ENCODE measurements around the gene NUPR1. TPM values are rescaled to one million over a fixed set of nuclear protein-coding genes. Genes with fewer than 3 reads are reported as not detected.
"Not testable (repeated sequence)": the region's sequence is repeated elsewhere in the genome, so short reads cannot be mapped to it uniquely, and the experiment has no call there.

Gene NUPR1
- 10 to 100 TPM; 11.7 to 84.7 (median 12.3) TPM for polyA plus RNA-seq (ENCODE audit: insufficient read length in 4 of 4)

DNA sequence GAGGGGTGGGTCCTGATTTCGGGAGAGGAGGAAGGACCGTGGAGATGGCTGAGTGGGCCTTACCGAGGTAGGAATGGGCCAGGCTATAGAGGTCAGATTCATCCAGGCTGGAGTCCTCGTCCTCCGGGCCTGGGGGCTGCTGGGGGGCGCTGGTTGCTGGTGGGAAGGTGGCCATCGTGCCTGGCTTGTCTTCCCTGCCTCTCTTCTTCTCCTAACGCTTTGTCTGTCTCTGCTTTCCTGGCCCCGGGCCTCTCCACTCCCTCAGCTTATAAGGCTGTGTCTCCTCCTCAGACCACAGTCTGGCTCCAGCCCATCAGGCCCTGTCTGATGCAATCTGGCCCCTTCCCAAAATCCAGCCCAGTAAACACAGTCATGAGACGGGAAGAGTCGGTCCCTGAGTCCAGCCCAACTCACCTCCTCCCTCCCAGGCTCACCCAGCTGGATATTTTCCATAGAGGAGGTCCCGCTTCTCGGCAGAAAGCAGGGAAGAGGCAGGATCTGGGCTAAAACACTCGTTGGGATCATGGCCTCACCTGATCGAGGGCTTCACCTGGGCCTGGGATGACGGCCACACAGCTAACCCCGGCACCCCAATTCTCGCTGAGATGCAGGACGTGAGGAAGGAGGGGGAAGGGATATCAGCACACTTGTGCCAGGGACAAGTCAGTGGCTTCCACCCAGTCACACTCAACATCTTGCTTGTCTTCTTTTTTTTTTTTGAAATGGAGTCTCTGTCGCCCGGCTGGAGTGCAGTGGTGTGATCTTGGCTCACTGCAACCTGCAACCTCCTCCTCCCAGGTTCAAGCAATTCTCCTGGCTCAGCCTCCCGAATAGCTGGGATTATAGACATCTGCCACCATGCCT lies at the start of gene NUPR1:
Gene NUPR1, minus strand, starts transcription at position 242 of the 864 bp plus-strand sequence. Its CDS starts 67 bp downstream, at position 175.
- DNase-seq (ENCODE audit: low read depth in 4 of 4, low spot score in 3 of 4) = peak; percentile 53 to 59 (median 57)

- no peak for DNase-seq (ENCODE audit: low read depth in 4 of 4, low spot score in 3 of 4)
Observed at GRCh38 chr16:28587386-28587785, 48.6 kb upstream of the NUPR1 start.

DNA sequence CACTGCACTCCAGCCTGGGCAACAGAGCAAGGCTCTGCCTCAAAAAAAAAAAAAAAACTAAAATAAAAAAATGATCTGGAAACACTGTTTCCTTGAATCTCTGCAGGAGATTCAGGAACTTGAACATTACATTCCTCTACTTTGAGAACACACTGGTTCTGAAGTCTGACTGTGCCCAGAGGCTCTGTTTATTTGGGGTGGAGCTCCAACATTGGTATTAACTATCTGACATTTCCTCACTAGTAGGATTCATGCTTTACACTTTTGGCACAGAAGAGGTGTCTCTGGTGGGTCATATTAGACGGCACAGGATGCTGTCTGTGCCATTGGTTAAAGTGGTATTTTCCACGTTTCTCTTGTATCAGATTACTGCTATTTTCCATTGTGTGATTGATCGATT lies 47.7 kb upstream of the NUPR1 start:
- DNase-seq (ENCODE audit: low read depth in 4 of 4, low spot score in 3 of 4) = no peak

DNA sequence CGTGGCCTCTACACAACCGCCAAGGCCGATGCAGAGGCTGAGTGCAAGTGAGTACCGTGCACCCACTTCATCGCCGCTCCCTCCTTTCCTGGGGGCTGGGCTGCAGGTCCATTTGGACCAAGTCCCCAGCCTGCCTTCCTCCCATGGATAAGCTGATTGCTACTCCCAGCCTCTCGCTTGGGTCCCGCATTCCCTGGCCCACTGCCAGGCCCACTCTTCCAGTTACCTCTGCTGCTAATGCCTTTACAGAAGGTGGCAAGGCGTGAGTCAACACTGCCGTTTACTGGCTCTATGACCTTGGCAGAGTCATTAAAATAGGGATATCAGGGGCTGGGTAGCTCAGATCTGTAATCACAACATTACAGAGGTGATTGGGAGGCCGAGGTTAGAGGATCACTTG lies 46.9 kb upstream of the NUPR1 start:
- no peak for DNase-seq (ENCODE audit: low read depth in 4 of 4, low spot score in 3 of 4)

GRCh38 chr16:28580726-28581315 lies 42.0 kb upstream of the NUPR1 start:
- no peak for DNase-seq (ENCODE audit: low read depth in 4 of 4, low spot score in 3 of 4)

- no peak for DNase-seq (ENCODE audit: low read depth in 4 of 4, low spot score in 3 of 4)
Observed at GRCh38 chr16:28575446-28576109, 36.8 kb upstream of the NUPR1 start.

GRCh38 chr16:28574925-28575324 lies 36.2 kb upstream of the NUPR1 start:
- no peak for DNase-seq (ENCODE audit: low read depth in 4 of 4, low spot score in 3 of 4)

- no peak for DNase-seq (ENCODE audit: low read depth in 4 of 4, low spot score in 3 of 4)
Observed at GRCh38 chr16:28573738-28574718, 35.3 kb upstream of the NUPR1 start.

- peak in 3 of 4 donors; percentile 59 to 70 (median 62) for DNase-seq (ENCODE audit: low read depth in 4 of 4, low spot score in 3 of 4)
Observed at GRCh38 chr16:28572696-28573510, 34.1 kb upstream of the NUPR1 start.

- DNase-seq (ENCODE audit: low read depth in 4 of 4, low spot score in 3 of 4) = no peak
Observed at GRCh38 chr16:28569968-28570752, 31.4 kb upstream of the NUPR1 start.

DNA sequence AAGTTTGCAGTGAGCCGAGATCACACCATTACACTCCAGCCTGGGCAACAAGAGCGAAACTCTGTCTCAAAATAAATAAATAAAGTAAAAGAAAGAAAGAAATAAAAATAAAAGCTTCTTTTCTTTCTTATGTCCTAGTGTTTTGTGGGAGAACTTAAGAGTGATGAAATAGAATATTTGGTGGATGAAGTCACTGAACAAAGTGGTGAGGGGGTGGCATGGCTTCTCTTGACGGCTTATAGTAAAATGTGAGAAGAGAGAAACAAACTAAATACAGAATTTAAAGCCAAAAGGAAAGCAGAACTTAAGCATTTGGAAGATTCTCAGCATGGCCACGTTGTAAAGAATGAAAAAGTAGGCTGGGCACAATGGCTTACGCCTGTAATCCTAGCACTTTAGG lies 30.2 kb upstream of the NUPR1 start:
- DNase-seq (ENCODE audit: low read depth in 4 of 4, low spot score in 3 of 4) = no peak

DNA sequence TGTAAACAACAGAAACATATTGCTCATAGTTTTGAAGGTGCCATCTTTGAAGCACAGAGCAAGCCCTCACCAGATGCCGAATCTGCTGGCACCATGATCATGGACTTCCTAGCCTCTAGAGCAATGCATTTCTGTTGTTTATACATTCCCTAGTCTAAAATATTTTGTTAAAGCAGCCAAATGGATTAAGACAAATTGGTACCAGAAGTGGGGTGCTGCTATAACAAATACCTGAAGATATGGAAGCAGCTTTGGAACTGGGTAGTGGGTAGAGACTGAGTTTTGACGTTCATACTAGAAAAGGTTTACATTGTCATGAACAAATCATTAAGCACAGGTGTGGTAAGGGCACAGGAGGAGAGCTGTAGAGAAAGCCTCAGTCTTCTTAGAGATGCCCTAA lies 28.5 kb upstream of the NUPR1 start:
- no peak for DNase-seq (ENCODE audit: low read depth in 4 of 4, low spot score in 3 of 4)

GRCh38 chr16:28566233-28566925 lies 27.6 kb upstream of the NUPR1 start:
- not testable (repeated sequence) for DNase-seq (ENCODE audit: low read depth in 4 of 4, low spot score in 3 of 4)

GRCh38 chr16:28563218-28563617 lies 24.4 kb upstream of the NUPR1 start:
- DNase-seq (ENCODE audit: low read depth in 4 of 4, low spot score in 3 of 4) = no peak

DNA sequence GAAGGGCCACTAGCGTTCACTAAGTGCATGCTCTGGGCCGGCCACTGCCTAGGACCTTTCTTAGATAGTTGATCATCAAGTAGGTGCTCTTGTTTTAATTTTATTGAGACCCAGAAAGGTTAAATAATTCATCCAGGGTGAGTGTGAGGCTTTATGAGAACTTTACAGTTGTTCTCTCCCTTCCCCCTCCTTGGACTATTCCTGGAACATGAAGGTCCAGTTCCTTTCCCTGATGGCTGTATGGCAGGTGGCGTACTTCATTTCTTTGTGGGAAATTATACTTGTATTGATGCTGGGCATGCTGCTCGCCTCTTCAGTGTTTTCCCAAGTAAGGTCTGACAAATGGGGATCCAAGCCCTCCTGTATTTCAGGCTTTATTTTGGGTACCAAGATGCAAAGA lies 23.4 kb upstream of the NUPR1 start:
- DNase-seq (ENCODE audit: low read depth in 4 of 4, low spot score in 3 of 4) = no peak

- no peak for DNase-seq (ENCODE audit: low read depth in 4 of 4, low spot score in 3 of 4)
Observed at GRCh38 chr16:28561557-28562187, 22.9 kb upstream of the NUPR1 start.

DNA sequence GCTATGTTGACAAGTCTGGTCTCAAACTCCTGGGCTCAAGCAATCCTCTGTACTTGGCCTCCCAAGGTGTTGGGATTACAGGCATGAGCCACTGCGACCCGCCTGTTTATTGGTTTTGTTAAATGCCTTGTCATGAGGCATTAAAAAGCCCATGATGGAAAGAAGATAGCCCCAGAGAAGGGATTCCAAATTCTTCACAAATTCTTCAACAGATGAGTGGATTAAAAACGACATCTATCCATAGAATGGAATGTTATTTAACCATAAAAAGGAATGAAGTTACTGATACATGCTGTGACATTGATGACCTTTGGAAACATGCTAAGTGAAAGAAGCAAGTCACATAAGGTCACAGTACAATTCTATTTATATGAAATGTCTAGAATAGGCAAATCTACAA lies 19.7 kb upstream of the NUPR1 start:
- DNase-seq (ENCODE audit: low read depth in 4 of 4, low spot score in 3 of 4) = no peak

GRCh38 chr16:28556914-28557320 lies 18.1 kb upstream of the NUPR1 start:
- DNase-seq (ENCODE audit: low read depth in 4 of 4, low spot score in 3 of 4) = no peak
